DMS114 treated with DMSO at 0.1 percent for 48 hours (cell line): ENCODE measurements around the gene PRR5.

ENCODE experiments used
- DNase-seq: peaks from one replicate; lab custom pipeline; 2025; ENCODE audit not compliant: unreplicated experiment; lab: John Stamatoyannopoulos, UW

The PRR5 gene

GRCh38 chr22:44711690-44712555 lies 9.9 kb downstream of the PRR5 start:
- no peak for DNase-seq

- DNase-seq = no peak
Measured at GRCh38 chr22:44712962-44713361, 11.0 kb downstream of the PRR5 start.

- DNase-seq = no peak
Measured at GRCh38 chr22:44714703-44715350, 12.8 kb downstream of the PRR5 start.

GRCh38 chr22:44718418-44718817 lies 16.4 kb downstream of the PRR5 start:
- DNase-seq = no peak

GRCh38 chr22:44719586-44720368 lies 17.8 kb downstream of the PRR5 start:
- DNase-seq = no peak

GRCh38 chr22:44721213-44721612 lies 19.2 kb downstream of the PRR5 start:
- no peak for DNase-seq

- no peak for DNase-seq
Measured at GRCh38 chr22:44722611-44723010, 20.6 kb downstream of the PRR5 start.

- no peak for DNase-seq
Measured at GRCh38 chr22:44723801-44724200, 21.8 kb downstream of the PRR5 start.

GRCh38 chr22:44724416-44724815 lies 22.4 kb downstream of the PRR5 start:
- DNase-seq = no peak

- no peak for DNase-seq
Measured at GRCh38 chr22:44724859-44725258, 22.9 kb downstream of the PRR5 start.

GRCh38 chr22:44726439-44726838 lies 24.4 kb downstream of the PRR5 start:
- no peak for DNase-seq

- DNase-seq = no peak
Measured at GRCh38 chr22:44727148-44727547, 25.1 kb downstream of the PRR5 start.

GRCh38 chr22:44727709-44728108 lies 25.7 kb downstream of the PRR5 start:
- no peak for DNase-seq

- no peak for DNase-seq
Measured at GRCh38 chr22:44728761-44729324, 26.8 kb downstream of the PRR5 start.

- no peak for DNase-seq
Measured at GRCh38 chr22:44729391-44730021, 27.5 kb downstream of the PRR5 start.

- DNase-seq = no peak
Measured at GRCh38 chr22:44730022-44730393, 28.0 kb downstream of the PRR5 start.

- DNase-seq = no peak
Measured at GRCh38 chr22:44730490-44731356, 28.7 kb downstream of the PRR5 start.

GRCh38 chr22:44731357-44731970 lies 29.5 kb downstream of the PRR5 start:
- DNase-seq = no peak

- no peak for DNase-seq
Measured at GRCh38 chr22:44732017-44732561, 30.1 kb downstream of the PRR5 start.
